PC-3 (cell line): ENCODE data around the gene COL2A1. TPM values are rescaled to one million over a fixed set of nuclear protein-coding genes. Genes with fewer than 3 reads are reported as not detected.

Experiments used
- ATAC-seq: fragments of 200-7000 bp; cut with Tn5 transposase; 2 replicates; pipeline ENCODE4 v1.9.1; 2020; ENCODE audit warnings: mild to moderate bottlenecking, moderate library complexity
- BruUV-seq: library from RNA; stranded (reverse); fragments of 400-500 nt; replicated peaks from 2 replicates; lab custom pipeline; 2021; lab: Mats Ljungman, UMichigan
- CTCF ChIA-PET: fragments of 300-600 bp; sonication (Branson Sonifier 250); formaldehyde crosslinking; loops from one replicate; lab custom pipeline; 2022; ENCODE audit warnings: antibody characterized with exemption; lab: Charles Lee
- POLR2A ChIA-PET: fragments of 300-600 bp; sonication (Branson Sonifier 250); formaldehyde crosslinking; loops from one replicate; lab custom pipeline; 2022; ENCODE audit warnings: antibody characterized with exemption; ENCODE audit not compliant: unreplicated experiment; lab: Charles Lee
- DNase-seq: peaks from one replicate; pipeline ENCODE4 v3.0.0-alpha.2; 2015
- H2AFZ ChIP-seq: fragments of 300-600 bp; sonication (generic); 2 replicates; pipeline ENCODE4 v1.6.0; 2016; ENCODE audit warnings: antibody characterized with exemption, low read length
- H3F3A ChIP-seq: fragments of 300-600 bp; sonication (generic); one replicate; pipeline ENCODE4 v1.6.0; 2017; ENCODE audit warnings: antibody characterized with exemption, low read length, control low read depth, mild to moderate bottlenecking; ENCODE audit not compliant: unreplicated experiment
- H3K27ac ChIP-seq: fragments of 300-600 bp; sonication (generic); 2 replicates; pipeline ENCODE4 v1.5.1; 2016; ENCODE audit warnings: mild to moderate bottlenecking, low read length
- H3K27me3 ChIP-seq: fragments of 300-600 bp; sonication (generic); 2 replicates; pipeline ENCODE4 v1.6.1; 2016; ENCODE audit warnings: low read length, mixed read lengths
- H3K36me3 ChIP-seq: fragments of 300-600 bp; sonication (generic); 2 replicates; pipeline ENCODE4 v1.6.1; 2016; ENCODE audit warnings: low read depth, mixed run types, low read length, mixed read lengths
- H3K4me1 ChIP-seq: fragments of 300-600 bp; sonication (generic); 2 replicates; pipeline ENCODE4 v1.5.1; 2016; ENCODE audit warnings: low read length; ENCODE audit not compliant: insufficient read depth
- H3K4me2 ChIP-seq: fragments of 300-600 bp; sonication (generic); 2 replicates; pipeline ENCODE4 v1.6.0; 2016; ENCODE audit warnings: low read length
- H3K4me3 ChIP-seq: fragments of 300-600 bp; sonication (generic); 2 replicates; pipeline ENCODE4 v1.5.1; 2016; ENCODE audit warnings: mild to moderate bottlenecking, low read length, mixed read lengths
- H3K79me2 ChIP-seq: fragments of 300-600 bp; sonication (generic); 2 replicates; pipeline ENCODE4 v1.6.1; 2017; ENCODE audit warnings: low read length, mixed read lengths
- H3K9ac ChIP-seq: fragments of 300-600 bp; sonication (generic); 2 replicates; pipeline ENCODE4 v1.6.0; 2016; ENCODE audit warnings: mild to moderate bottlenecking, low read length
- H3K9me2 ChIP-seq: fragments of 300-600 bp; sonication (generic); replicated peaks from 2 replicates; pipeline ENCODE4 v1.6.1; 2016; ENCODE audit warnings: mixed run types, low read length, mixed read lengths
- H3K9me3 ChIP-seq: fragments of 300-600 bp; sonication (generic); 2 replicates; pipeline ENCODE4 v1.6.1; 2016; ENCODE audit warnings: low read length, mixed read lengths
- H4K20me1 ChIP-seq: fragments of 300-600 bp; sonication (generic); 2 replicates; pipeline ENCODE4 v1.6.1; 2016; ENCODE audit warnings: low read length, mixed read lengths
- CTCF ChIP-seq: fragments of 300-600 bp; sonication (generic); conservative IDR thresholded peaks from 2 replicates; pipeline ENCODE4 v1.5.1; 2017; ENCODE audit warnings: antibody characterized with exemption, low read depth, mild to moderate bottlenecking, low read length
- EZH2 ChIP-seq: fragments of 300-600 bp; sonication (generic); IDR thresholded peaks from one replicate; pipeline ENCODE4 v1.6.1; 2017; ENCODE audit warnings: antibody characterized with exemption, mild to moderate bottlenecking, low read length; ENCODE audit not compliant: unreplicated experiment
- EZH2phosphoT487 ChIP-seq: fragments of 300-600 bp; sonication (generic); IDR thresholded peaks from 2 replicates; pipeline ENCODE4 v1.6.1; 2018; ENCODE audit warnings: mild to moderate bottlenecking, antibody characterized with exemption, low read length, borderline replicate concordance
- intact Hi-C: fragments of 100-400 bp; cut with micrococcal nuclease; formaldehyde crosslinking; loops from 2 replicates; pipeline ENCODE4 v1.9.0; 2023
- total RNA-seq: library from RNA; depleted of rRNA; stranded (reverse); fragments of >200 nt; gene quantifications from 2 replicates; pipeline ENCODE4 v1.2.3, GENCODE V29; 2014

COL2A1 gene
- total RNA-seq, 1 experiment from 2014 or later: 6.7 TPM

GRCh38 chr12:47947341-47947740, 56.9 kb downstream of the COL2A1 start:
- H3K4me2 ChIP-seq: no peak overlapping the region
- POLR2A ChIA-PET: no interaction called here
- H3K9ac ChIP-seq: no peak overlapping the region
- no peaks in the 10 kb centered on the region for H4K20me1 ChIP-seq
- TF ChIP-seq EZH2 (no peak), CTCF (no peak), EZH2phosphoT487 (no peak)
- H3K4me3 ChIP-seq: no peak overlapping the region
- no peaks in the 10 kb centered on the region for H3K9me2 ChIP-seq
- DNase-seq (no peak), ATAC-seq (no peak)
- H3K27me3 ChIP-seq: no peaks in the 10 kb centered on the region
- H3K36me3 ChIP-seq: no peaks in the 10 kb centered on the region
- no peak overlapping the region for H2AFZ ChIP-seq
- intact Hi-C loops: loop anchor here (10.0 kb wide), 1 partner anchor 123 kb away; no protein-coding TSS in a partner anchor
- no peaks in the 10 kb centered on the region for H3F3A ChIP-seq
- no TSS peak for BruUV-seq
- no peak overlapping the region for H3K27ac ChIP-seq
- peaks cover 7% of the 10 kb centered on the region; the same call in 1 of the 2 replicates for H3K4me1 ChIP-seq
- no peaks in the 10 kb centered on the region for H3K9me3 ChIP-seq
- H3K79me2 ChIP-seq: no peaks in the 10 kb centered on the region
- CTCF ChIA-PET: interaction anchor here (0.6 kb wide), 1 partner anchor 224 kb away, joined by 8 read pairs; no protein-coding TSS in a partner anchor

GRCh38 chr12:47946413-47947323, 57.6 kb downstream of the COL2A1 start:
- ATAC-seq: no peak
- 0 out of 2 replicates have a peak overlapping the region, but pooled peaks have one; percentile 6 for H3K4me2 ChIP-seq
- no peak for TF ChIP-seq CTCF
- no peak for TF ChIP-seq EZH2
- no peaks in the 10 kb centered on the region for H3K79me2 ChIP-seq
- no peaks in the 10 kb centered on the region for H3K9me3 ChIP-seq
- no peaks in the 10 kb centered on the region for H3F3A ChIP-seq
- no peak overlapping the region for H2AFZ ChIP-seq
- intact Hi-C loops: loop anchor here (10.0 kb wide), 1 partner anchor 122 kb away; no protein-coding TSS in a partner anchor
- H3K9ac ChIP-seq: no peak overlapping the region
- H3K9me2 ChIP-seq: no peaks in the 10 kb centered on the region
- H3K27me3 ChIP-seq: no peaks in the 10 kb centered on the region
- H3K27ac ChIP-seq: no peak overlapping the region
- POLR2A ChIA-PET: no interaction called here
- CTCF ChIA-PET: interaction anchor here (0.6 kb wide), 1 partner anchor 225 kb away, joined by 8 read pairs; no protein-coding TSS in a partner anchor
- H4K20me1 ChIP-seq: no peaks in the 10 kb centered on the region
- H3K4me3 ChIP-seq: no peak overlapping the region
- H3K4me1 ChIP-seq: peaks cover 7% of the 10 kb centered on the region; the same call in 1 of the 2 replicates
- peak; percentile 42 for DNase-seq
- BruUV-seq: no TSS peak
- H3K36me3 ChIP-seq: no peaks in the 10 kb centered on the region
